Measurements from ENCODE around the gene IL22.

DNA sequence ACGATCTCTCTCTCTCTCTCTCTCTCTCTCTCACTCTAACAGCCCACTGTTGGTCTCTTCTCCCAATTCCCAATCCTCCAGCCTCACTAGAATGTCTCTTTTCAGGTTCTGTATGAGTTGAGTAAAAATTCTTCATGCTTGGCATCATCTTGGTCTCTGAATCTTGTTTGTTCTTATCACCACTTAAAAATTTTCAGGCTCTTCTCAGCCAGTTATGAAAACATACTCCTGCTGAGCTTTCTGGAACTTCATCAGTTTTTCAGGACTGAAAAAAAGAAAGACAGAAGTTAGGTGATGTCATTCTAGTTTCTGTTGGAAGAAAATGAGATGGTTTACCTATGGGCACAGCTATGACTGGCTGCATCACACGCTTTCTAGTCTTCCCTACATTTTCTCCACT, 11.5 kb upstream of the IL22 start:
- TF ChIP-seq, protein P1, sequence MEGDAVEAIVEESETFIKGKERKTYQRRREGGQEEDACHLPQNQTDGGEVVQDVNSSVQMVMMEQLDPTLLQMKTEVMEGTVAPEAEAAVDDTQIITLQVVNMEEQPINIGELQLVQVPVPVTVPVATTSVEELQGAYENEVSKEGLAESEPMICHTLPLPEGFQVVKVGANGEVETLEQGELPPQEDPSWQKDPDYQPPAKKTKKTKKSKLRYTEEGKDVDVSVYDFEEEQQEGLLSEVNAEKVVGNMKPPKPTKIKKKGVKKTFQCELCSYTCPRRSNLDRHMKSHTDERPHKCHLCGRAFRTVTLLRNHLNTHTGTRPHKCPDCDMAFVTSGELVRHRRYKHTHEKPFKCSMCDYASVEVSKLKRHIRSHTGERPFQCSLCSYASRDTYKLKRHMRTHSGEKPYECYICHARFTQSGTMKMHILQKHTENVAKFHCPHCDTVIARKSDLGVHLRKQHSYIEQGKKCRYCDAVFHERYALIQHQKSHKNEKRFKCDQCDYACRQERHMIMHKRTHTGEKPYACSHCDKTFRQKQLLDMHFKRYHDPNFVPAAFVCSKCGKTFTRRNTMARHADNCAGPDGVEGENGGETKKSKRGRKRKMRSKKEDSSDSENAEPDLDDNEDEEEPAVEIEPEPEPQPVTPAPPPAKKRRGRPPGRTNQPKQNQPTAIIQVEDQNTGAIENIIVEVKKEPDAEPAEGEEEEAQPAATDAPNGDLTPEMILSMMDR (conservative IDR thresholded peaks at IDR 0.05; ENCODE audit: low read depth, low read length): no peak
- no peak for TF ChIP-seq EZH2 (IDR thresholded peaks at IDR 0.05; ENCODE audit: borderline replicate concordance, low read depth, low read length, poor library complexity, severe bottlenecking)

Measured in A673 (cell line).